22Rv1 (cell line): ENCODE results near the gene ECT2L.

Experiments used
- ZFX ChIP-seq: fragments of 450-650 bp; IDR thresholded peaks from 2 replicates; pipeline ENCODE4 v1.6.1; 2017; ENCODE audit warnings: antibody characterized with exemption, borderline replicate concordance
- TF ChIP-seq, protein P1 (sequence below): fragments of 450-650 bp; IDR thresholded peaks from 2 replicates; pipeline ENCODE4 v1.5.1; 2017; ENCODE audit warnings: mild to moderate bottlenecking

DNA sequence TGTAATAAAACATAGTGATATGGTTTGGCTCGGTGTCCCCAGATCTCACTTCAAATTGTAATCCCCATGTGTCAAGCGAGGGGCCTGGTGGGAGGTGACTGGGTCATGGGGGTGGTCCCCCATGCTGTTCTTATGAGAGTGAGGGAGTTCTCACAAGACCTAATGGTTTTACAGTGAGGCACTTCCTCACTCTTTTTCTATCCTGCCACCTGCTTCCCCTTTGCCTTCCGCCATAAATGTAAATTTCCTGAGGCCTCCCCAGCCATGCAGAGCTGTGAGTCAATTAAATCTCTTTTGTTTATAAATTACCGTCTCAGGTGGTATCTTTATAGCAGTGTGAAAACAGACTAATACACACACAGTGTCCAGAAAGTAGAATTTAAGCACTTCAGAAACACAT, 113.6 kb downstream of the ECT2L start:
- TF ChIP-seq, protein P1, sequence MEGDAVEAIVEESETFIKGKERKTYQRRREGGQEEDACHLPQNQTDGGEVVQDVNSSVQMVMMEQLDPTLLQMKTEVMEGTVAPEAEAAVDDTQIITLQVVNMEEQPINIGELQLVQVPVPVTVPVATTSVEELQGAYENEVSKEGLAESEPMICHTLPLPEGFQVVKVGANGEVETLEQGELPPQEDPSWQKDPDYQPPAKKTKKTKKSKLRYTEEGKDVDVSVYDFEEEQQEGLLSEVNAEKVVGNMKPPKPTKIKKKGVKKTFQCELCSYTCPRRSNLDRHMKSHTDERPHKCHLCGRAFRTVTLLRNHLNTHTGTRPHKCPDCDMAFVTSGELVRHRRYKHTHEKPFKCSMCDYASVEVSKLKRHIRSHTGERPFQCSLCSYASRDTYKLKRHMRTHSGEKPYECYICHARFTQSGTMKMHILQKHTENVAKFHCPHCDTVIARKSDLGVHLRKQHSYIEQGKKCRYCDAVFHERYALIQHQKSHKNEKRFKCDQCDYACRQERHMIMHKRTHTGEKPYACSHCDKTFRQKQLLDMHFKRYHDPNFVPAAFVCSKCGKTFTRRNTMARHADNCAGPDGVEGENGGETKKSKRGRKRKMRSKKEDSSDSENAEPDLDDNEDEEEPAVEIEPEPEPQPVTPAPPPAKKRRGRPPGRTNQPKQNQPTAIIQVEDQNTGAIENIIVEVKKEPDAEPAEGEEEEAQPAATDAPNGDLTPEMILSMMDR: no peak
- no peak for TF ChIP-seq ZFX
